NCI-H82 treated with DMSO at 0.1 percent for 48 hours (cell line): ENCODE data around the gene LRRD1.
"Not testable (repeated sequence)": the region's sequence is repeated elsewhere in the genome, so short reads cannot be mapped to it uniquely, and the experiment has no call there.

ENCODE experiments used
- DNase-seq: peaks from one replicate; lab custom pipeline; 2025; ENCODE audit not compliant: unreplicated experiment; lab: John Stamatoyannopoulos, UW

Gene LRRD1

GRCh38 chr7:92178928-92179924 lies at the start of gene LRRD1:
LRRD1 (minus strand) TSS chr7:92179142; CDS start chr7:92165202, 13,940 bp downstream.
- DNase-seq = peak; percentile 16

GRCh38 chr7:92228742-92229141 lies 49.8 kb upstream of the LRRD1 start:
- DNase-seq = no peak

- no peak for DNase-seq
Observed at GRCh38 chr7:92228100-92228499, 49.2 kb upstream of the LRRD1 start.

GRCh38 chr7:92226981-92227380 lies 48.0 kb upstream of the LRRD1 start:
- DNase-seq = no peak

- DNase-seq = no peak
Observed at GRCh38 chr7:92221766-92222165, 42.8 kb upstream of the LRRD1 start.

- DNase-seq = no peak
Observed at GRCh38 chr7:92206672-92207071, 27.7 kb upstream of the LRRD1 start.

- DNase-seq = no peak
Observed at GRCh38 chr7:92205987-92206386, 27.0 kb upstream of the LRRD1 start.

GRCh38 chr7:92200791-92201190 lies 21.8 kb upstream of the LRRD1 start:
- no peak for DNase-seq

GRCh38 chr7:92192326-92192725 lies 13.4 kb upstream of the LRRD1 start:
- no peak for DNase-seq

GRCh38 chr7:92189246-92189645 lies 10.3 kb upstream of the LRRD1 start:
- not testable (repeated sequence) for DNase-seq

GRCh38 chr7:92184294-92184693 lies 5.4 kb upstream of the LRRD1 start:
- not testable (repeated sequence) for DNase-seq

- no peak for DNase-seq
Observed at GRCh38 chr7:92177362-92177761, 1.6 kb downstream of the LRRD1 start.

- not testable (repeated sequence) for DNase-seq
Observed at GRCh38 chr7:92169529-92169928, 9.4 kb downstream of the LRRD1 start.

- no peak for DNase-seq
Observed at GRCh38 chr7:92161271-92161670, 17.7 kb downstream of the LRRD1 start.

GRCh38 chr7:92158660-92159575 lies 20.0 kb downstream of the LRRD1 start:
- DNase-seq = no peak

GRCh38 chr7:92156990-92157389 lies 22.0 kb downstream of the LRRD1 start:
- peak; percentile 44 for DNase-seq

GRCh38 chr7:92155108-92155739 lies 23.7 kb downstream of the LRRD1 start:
- DNase-seq = no peak

- DNase-seq = no peak
Observed at GRCh38 chr7:92150450-92151017, 28.4 kb downstream of the LRRD1 start.

- DNase-seq = no peak
Observed at GRCh38 chr7:92149736-92150239, 29.2 kb downstream of the LRRD1 start.

GRCh38 chr7:92143192-92143880 lies 35.6 kb downstream of the LRRD1 start:
- DNase-seq = not testable (repeated sequence)
